SK-N-SH (cell line): ENCODE measurements around the gene FCGBP.
"Not testable (repeated sequence)": the region's sequence is repeated elsewhere in the genome, so short reads cannot be mapped to it uniquely, and the experiment has no call there.

Source experiments
- EP300 ChIP-seq, 2 experiments: IDR thresholded peaks; 2 replicates each; pipeline versions ENCODE4 v1.4.0 to v1.6.1; 2012; ENCODE audit warnings: borderline replicate concordance in 1 of 2, low read depth in 1 of 2, low read length in 1 of 2
- FOSL2 ChIP-seq: IDR thresholded peaks from 2 replicates; pipeline ENCODE4 v1.4.0; 2012; ENCODE audit warnings: low read depth, mild to moderate bottlenecking, moderate library complexity, borderline replicate concordance
- FOXJ3 ChIP-seq: sonication (generic); formaldehyde crosslinking; IDR thresholded peaks from 2 replicates; pipeline ENCODE4 v1.5.1; 2020; ENCODE audit warnings: mild to moderate bottlenecking, missing genetic modification reagents
- MXI1 ChIP-seq: IDR thresholded peaks from 2 replicates; pipeline ENCODE4 v1.6.1; 2012; ENCODE audit warnings: mild to moderate bottlenecking, low read depth, low read length, improper control_type of control experiment
- REST ChIP-seq: IDR thresholded peaks from 2 replicates; pipeline ENCODE4 v1.6.1; 2012; ENCODE audit warnings: mild to moderate bottlenecking, low read depth, low read length, moderate library complexity
- RXRA ChIP-seq: IDR thresholded peaks from 2 replicates; pipeline ENCODE4 v1.4.0; 2012; ENCODE audit warnings: low read depth, mild to moderate bottlenecking, borderline replicate concordance
- SIN3A ChIP-seq: IDR thresholded peaks from 2 replicates; pipeline ENCODE4 v1.6.1; 2012; ENCODE audit warnings: low read depth, mild to moderate bottlenecking, low read length, moderate library complexity, borderline replicate concordance
- TAF1 ChIP-seq: IDR thresholded peaks from 2 replicates; pipeline ENCODE4 v1.6.1; 2012; ENCODE audit warnings: low read depth, mild to moderate bottlenecking, low read length, moderate library complexity, borderline replicate concordance
- TF ChIP-seq, protein P1 (sequence below): IDR thresholded peaks from 2 replicates; pipeline ENCODE4 v1.4.0; 2012; ENCODE audit warnings: low read depth, borderline replicate concordance
- TF ChIP-seq, protein P2 (sequence below): fragments of 200-600 bp; sonication (generic); IDR thresholded peaks from 2 replicates; pipeline ENCODE4 v1.6.1; 2017; ENCODE audit warnings: antibody characterized with exemption, mild to moderate bottlenecking, moderate library complexity

DNA sequence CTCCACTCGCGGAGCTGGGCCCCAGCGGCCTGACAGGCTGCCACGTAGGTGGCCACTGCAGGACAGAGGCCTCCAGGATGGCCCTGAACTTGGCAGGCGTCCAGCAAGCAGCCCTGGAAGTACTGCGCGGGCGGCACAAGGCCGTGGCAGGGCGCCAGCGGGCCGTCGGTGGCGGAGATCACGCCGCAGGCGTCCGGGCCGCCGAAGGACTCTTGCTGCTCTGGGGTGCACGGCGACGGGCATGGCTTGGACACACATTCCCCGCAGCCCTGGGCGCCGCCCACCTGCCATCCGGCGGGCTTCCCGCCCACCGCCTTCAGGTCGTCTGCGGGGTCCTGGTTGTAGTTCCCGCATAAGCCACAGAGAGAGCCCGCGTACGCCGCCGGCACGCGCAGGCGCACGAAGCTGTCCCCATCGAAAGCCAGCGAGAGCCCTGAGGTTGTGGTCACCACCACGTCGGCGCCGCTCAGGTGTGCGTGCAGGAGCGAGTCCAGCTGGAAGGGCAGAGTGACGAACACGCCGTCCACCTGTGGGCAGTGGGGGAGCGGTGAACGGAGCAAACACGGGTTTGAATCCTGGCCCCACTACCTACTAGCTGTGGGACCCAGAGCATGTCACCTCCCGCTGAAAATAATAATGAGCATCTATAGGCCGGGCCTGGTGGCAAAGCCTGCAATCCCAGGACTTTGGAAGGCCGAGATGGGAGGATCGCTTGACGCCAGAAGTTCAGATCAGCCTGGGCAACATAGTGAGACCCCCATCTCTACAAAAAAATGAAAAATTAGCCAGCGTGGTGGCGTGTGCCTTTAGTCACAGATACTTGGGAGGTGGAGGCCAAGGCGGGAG lies 42.6 kb downstream of the FCGBP start:
- TF ChIP-seq FOXJ3; SIN3A; TAF1; EP300 (IDR thresholded peaks at IDR 0.05; ENCODE audit: borderline replicate concordance in 1 of 2, low read depth in 1 of 2, low read length in 1 of 2); FOSL2; MXI1; RXRA; REST: not testable (repeated sequence)
- TF ChIP-seq, protein P1, sequence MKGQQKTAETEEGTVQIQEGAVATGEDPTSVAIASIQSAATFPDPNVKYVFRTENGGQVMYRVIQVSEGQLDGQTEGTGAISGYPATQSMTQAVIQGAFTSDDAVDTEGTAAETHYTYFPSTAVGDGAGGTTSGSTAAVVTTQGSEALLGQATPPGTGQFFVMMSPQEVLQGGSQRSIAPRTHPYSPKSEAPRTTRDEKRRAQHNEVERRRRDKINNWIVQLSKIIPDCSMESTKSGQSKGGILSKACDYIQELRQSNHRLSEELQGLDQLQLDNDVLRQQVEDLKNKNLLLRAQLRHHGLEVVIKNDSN: not testable (repeated sequence)
- TF ChIP-seq, protein P2, sequence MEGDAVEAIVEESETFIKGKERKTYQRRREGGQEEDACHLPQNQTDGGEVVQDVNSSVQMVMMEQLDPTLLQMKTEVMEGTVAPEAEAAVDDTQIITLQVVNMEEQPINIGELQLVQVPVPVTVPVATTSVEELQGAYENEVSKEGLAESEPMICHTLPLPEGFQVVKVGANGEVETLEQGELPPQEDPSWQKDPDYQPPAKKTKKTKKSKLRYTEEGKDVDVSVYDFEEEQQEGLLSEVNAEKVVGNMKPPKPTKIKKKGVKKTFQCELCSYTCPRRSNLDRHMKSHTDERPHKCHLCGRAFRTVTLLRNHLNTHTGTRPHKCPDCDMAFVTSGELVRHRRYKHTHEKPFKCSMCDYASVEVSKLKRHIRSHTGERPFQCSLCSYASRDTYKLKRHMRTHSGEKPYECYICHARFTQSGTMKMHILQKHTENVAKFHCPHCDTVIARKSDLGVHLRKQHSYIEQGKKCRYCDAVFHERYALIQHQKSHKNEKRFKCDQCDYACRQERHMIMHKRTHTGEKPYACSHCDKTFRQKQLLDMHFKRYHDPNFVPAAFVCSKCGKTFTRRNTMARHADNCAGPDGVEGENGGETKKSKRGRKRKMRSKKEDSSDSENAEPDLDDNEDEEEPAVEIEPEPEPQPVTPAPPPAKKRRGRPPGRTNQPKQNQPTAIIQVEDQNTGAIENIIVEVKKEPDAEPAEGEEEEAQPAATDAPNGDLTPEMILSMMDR: peak; percentile 7; the same call in 1 of the 2 replicates
